Measurements from ENCODE around the gene PSMC3IP.
"Not testable (repeated sequence)": the region's sequence is repeated elsewhere in the genome, so short reads cannot be mapped to it uniquely, and the experiment has no call there.

PSMC3IP gene, protein sequence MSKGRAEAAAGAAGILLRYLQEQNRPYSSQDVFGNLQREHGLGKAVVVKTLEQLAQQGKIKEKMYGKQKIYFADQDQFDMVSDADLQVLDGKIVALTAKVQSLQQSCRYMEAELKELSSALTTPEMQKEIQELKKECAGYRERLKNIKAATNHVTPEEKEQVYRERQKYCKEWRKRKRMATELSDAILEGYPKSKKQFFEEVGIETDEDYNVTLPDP

DNA sequence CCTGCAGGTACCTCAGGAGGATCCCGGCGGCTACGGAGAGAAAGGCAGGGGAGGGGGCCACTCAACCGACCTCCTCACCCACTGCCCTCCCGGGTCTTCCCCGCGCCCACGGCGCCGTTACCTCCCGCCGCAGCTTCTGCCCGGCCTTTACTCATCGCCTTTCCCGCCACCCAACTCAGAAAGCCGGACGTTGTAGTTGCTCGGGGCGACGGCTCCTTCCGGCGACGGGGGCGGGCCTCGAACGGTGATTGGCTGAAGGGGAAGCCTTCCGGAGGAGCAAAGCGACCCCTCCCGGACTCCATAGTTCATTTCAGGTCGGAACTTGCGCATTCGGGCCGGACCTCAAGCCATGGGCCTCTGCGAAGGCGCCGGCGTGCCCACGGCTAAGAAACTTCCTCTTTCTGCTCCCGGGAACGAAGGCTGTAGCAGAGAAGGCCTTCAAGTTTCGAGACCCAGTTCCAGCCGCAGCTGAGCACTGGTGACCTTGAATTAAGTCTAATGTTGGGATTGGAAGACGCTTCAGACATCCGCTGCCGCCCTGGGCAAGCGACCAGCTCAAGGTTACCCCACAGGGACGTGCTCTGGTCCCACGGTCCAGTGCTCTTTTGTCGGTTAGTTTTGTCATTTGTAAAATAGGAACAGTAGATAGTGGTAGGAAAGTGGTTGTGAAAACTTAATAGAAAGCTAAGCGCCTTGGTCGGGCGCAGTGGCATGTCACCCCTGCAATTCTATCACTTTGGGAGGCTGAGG, at the start of gene PSMC3IP:
TSS of gene PSMC3IP (minus strand) at position 198 of the 750 bp plus-strand sequence. CDS start at position 155, 43 bp downstream.
- peak; percentile 97 for DNase-seq (ENCODE audit: low spot score)

DNA sequence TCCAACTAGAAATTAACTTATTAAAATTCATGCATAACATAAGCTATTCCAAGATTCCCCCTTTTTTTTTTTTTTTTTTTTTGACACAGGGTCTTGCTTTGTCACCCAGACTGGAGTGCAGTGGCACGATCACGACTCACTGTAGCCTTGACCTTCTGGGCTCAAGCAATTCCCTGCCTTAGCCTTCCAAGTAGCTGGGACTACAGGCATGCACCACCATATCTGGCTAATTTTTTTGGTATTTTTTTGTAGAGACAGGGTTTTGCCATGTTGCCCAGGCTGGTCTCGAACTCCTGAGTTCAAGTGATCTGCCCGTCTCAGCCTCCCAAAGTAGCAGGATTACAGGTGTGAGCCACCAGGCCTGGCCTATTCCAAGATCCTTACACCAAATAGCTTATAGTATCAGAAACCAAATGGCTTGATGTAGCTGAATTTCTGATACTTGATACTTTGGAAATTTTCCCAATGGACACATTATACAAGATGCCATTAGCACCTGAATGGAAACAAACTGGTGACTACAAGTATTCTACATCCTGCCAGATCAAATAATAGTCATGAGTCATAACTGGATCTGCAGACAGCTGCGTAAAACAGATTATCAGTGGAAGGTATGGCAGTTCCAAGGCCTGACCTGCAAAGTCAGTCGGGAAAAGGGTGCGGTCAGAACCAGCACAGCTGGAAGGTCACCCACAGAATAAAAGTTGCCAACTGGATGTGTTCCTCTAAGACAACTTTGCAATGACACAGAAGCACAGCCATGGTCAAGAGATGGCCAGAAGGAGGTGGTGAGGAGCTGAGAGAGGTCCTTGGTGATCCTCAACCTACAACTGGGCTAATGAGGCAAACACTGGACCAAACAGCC, 46.4 kb upstream of the PSMC3IP start:
- DNase-seq (ENCODE audit: low spot score): no peak

DNA sequence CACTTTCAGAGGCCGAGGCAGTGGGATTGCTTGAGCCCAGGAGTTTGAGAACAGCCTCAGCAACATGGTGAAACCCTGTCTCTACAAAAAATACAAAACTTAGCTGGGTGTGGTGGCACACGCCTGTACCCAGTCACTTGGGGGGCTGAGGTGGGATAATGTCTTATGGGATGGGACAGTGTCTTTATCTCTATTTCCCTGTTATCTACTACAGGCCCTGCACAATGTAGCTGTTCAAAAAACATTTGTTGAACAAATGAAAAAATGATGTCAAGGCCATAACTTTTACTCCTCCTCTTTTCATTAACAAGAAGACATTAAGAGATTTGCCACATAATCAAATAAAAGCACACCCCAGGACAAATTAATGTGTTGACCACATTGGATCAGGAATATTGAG, 45.7 kb upstream of the PSMC3IP start:
- DNase-seq (ENCODE audit: low spot score): no peak

DNA sequence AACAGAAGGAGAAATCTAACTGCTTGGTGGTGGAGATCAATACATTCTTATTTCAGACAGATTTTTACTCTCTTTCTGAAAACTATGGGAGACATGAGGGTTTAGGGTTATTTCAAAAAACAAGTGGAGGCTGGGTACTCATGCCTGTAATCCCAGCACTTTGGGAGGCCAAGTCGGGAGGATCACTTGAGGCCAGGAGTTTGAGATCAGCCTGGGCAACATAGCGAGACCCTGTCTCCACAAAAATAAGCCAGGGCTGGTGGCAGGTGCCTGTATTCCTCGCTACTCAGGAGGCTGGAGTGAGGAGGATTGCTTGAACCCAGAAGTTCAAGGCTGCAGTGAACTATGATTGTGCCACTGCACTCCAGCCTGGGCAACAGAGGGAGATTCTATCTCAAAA, 44.5 kb upstream of the PSMC3IP start:
- not testable (repeated sequence) for DNase-seq (ENCODE audit: low spot score)

DNA sequence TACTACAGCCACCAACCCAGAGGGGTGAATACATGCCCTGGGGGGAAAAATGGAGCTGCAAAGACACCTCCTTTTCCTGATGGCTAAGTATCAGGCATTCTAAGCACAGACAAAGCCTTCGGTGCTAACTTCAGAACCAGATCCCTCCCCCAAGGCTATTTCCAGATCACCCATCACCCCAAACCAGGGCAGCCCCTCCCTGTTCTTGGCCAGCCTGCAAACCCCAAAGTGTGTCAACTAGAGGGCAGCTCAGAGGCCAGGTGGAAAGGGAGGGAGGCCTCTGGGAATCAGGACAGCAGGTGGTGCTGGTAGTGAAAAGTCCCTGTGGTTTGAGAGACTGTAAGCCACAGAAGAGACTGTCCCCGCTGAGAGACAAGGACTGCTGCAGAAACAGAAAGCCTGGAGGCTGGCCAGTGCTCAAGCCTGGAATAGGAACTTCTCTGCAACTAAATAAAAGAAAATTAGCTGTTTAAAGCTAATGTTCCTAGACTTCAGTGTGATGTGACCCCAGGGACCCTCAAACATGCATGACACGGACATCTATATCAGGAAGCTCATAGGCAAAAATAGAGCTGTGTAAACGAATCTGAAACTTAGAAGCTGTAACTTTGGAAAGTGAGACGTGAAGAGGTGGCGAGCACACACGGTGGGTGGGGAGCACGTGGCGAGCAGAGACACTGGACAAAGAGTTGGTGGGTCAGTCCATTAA, 41.1 kb upstream of the PSMC3IP start:
- peak; percentile 24 for DNase-seq (ENCODE audit: low spot score)

DNA sequence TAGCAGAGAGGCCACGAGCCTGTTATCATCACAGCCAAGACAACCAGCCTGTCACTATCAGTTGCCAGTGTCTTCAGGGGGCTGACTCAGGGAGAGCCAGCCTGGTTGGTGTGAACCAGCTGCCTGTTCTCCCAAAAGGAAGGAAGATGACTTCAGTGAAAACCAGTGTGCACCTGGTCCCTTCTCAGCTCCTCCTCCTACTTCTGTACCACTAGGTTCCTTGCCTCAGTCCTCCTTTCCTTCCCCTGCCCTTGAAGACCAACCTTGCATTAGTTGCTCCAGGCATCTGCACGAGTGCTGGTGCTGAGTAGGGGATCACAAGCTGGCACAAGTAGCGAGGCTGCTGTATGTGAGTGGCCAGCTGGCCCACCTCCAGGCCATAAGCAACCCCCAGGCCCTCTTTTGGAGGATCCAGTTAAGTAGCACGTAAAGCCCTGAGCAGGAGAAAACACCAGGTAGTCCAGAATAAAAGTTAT, 40.5 kb upstream of the PSMC3IP start:
- DNase-seq (ENCODE audit: low spot score): no peak

DNA sequence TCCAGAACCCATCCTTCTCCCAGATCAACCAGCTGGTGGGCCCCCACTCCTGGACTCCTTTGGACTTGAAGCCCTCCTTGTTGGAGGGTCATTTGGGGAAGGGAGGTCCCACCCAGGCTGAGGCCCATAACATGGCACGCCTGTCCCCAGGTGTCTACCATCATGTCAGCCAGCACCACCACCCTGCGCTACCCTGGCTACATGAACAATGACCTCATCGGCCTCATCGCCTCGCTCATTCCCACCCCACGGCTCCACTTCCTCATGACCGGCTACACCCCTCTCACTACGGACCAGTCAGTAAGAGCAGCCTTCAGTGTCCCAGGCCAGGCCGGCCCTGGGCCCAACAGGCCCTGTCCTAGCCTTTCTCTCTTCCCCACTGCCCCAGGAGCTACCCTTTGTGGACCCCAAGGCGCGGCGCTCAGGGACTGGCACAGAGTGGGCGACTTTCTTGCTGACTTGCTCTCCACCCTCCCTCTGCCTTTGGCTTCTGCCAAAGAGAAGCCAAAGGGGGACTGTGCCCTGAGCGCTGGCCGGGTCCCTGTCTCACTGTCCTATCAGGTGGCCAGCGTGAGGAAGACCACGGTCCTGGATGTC, 36.3 kb upstream of the PSMC3IP start:
- DNase-seq (ENCODE audit: low spot score): no peak

DNA sequence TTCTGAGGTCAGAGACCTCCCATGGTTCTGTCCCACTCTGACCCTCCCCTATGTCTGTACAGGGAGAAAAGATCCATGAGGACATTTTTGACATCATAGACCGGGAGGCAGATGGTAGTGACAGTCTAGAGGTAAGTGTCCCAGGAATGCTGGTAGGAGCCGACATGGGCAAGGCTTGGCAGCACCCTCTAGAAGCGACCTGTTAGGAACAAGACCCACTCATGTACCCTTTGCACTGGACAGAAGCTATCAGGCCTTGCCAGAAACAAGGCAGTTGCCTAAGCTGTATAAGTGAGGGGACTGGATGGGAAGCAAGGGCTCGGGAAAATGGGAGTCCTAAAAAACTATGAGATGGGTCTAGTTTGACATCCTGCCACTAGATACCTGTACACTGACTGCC, 34.5 kb upstream of the PSMC3IP start:
- DNase-seq (ENCODE audit: low spot score): no peak

DNA sequence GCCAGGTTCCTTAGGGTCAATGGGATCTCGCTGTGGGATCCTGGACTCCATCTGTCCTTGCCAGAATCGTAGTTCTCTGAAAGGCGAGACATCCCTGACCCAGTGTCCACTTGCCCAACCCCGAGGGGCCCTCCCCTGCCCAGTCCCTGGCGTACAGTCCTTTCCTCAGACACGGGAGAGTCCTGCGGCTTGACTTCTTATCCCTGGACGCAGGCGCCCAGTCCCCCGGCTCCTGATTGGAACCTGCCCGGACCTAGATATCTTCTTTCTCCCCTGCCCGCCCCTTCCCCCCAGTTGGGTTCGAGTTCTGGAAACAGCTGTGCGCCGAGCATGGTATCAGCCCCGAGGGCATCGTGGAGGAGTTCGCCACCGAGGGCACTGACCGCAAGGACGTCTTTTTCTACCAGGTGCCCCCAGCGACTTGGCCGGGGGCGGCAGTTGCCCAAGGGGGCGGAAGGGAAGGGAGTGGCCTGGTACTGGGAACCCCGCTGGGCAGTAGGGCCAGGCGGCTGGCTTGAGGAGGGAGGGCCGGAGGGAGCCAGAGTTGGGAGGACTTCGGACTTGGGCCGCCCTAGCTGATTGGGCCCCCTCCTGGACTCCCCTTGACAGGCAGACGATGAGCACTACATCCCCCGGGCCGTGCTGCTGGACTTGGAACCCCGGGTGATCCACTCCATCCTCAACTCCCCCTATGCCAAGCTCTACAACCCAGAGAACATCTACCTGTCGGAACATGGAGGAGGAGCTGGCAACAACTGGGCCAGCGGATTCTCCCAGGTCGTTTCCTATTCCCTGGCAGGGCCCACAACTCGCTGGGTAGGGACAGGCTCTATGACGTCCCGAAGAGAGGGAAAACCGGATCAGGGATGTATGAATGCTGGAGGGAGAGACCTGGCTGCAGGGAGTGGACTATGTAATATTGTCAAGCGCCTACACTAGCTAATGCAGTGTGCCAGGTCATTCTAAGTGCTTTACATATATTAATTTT, 32.6 kb upstream of the PSMC3IP start:
- DNase-seq (ENCODE audit: low spot score): peak; percentile 40

DNA sequence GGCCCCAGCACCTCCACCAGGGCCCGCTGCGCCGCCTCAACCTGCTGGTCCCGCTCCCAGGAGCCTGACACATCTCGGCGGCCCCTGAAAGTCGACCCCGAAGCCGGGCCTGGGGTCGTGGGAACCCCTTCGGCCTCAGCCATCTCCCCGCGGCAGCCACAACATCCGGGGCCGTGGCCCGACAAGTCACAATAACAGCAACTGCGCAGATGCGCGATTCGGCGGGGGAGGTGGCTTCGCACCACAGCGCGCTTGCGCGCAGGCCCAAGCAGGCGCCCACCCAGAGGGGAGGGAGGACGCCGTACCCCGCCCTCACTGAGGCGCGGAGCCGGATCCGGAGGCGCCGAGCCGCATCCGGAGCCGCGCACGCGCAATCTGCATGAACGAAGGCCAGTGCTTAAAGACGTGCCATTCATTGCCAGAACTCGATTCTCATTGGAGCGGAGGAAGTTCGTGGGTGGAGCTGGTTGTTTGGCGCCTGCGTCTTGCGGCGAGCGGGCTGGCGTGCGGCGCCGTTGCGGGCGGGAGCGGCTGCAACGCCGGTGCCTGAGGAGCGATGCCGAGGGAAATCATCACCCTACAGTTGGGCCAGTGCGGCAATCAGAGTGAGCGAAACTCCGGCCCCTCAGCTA, 31.8 kb upstream of the PSMC3IP start, which contains the start of the genes RETREG3 and TUBG1:
TSS of gene RETREG3 (minus strand) at position 193 of the 632 bp plus-strand sequence. CDS start at position 143, 50 bp downstream.
TSS of gene TUBG1 (plus strand) at position 502 of the 632 bp plus-strand sequence. CDS start at position 557, 55 bp downstream.
- DNase-seq (ENCODE audit: low spot score): peak; percentile 99

DNA sequence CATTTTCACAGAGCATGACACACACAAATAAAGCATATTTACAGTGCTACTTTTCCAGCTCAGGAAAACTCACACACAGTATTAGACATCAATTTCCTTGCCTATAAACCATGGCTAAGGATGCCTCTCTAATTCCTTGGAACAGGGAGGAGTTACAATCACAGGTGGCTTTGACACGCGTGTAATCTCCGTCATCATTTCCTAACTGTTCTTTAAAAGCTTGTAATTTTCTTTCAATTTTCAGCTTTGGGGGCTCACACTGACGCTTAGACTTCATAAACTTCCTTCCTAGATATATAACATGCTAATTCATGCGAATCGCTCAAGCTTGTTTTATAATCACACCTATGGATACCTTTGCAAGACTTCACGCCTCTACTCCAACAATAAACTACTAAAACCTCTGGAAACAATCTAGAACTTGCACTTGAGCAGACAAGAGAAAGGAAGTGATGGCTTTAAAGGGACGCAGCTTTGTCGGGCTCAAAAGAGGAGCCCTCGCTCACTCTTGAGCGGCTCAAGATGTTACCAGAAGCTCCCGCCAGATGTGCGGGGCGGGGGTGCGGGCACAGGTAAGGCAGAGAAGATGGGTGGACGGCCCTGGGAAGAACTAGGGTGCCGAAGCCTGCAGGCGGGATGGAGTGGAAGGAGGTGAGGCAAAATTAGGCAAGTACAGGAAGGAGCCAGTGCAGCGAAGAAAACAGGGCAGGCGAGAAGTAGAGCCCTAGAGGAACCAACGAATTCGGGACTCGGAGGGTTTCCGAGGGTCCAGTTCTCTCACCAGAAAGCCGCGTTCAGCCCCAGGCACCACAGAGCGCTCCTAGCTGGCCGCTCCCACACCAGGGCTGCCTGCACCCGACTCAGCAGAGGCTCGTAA, 31.0 kb upstream of the PSMC3IP start:
- DNase-seq (ENCODE audit: low spot score): peak; percentile 39

DNA sequence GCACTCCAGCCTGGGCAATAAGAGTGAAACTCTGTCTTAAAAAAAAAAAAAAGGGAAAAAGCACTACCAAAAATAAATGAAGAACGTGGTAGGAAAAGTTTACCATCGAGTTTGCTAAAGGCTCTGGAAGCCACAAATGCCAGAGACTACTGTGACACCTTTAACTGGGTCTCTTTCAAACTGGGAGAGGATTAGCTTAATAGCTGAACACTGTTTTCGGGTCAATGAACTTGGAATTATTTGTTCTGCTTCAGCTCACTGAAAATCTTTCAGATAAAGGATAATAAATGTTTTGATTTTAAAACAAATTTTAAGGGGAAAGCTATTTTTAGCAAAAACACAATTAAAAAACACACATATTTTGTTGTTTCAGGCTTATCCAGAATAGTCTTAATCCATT, 30.2 kb upstream of the PSMC3IP start:
- no peak for DNase-seq (ENCODE audit: low spot score)

DNA sequence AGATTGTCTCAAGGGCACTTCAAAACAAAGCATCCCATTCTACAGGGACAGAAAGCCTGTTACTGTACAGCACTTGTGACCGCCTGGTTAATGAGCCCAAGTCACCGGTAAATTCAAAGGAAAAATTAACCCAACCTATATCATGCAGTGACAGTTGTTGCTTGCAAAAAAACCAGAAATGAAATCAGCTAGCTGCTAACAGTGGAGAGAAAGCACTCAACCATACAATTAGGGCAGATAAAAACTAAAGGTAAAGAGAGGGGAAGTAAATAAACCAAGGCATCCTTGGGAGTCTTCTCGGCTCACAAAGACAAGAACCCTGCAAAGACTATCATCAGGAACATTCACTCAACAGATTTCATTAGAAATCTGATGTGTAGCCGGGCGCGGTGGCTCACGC, 25.8 kb upstream of the PSMC3IP start:
- DNase-seq (ENCODE audit: low spot score): no peak

DNA sequence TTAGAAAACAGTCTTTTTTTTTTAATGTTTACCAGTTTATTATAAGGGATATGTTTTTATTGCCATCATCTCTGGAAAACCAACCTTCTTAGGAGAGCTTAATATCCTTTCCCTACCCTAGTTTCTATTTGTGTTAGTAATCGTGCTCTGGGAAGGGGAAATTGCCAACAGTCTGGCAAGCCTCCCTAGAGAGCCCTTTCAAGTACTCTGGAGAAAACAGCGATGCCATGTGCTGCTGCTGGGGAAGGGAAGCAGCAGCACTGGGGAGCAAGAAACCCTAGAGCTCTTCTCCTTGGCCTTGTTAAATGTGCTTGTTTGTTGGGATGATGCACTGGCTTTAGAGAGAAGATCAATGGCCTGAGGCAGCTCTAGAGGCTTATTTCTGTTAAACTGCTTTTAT, 21.4 kb upstream of the PSMC3IP start:
- DNase-seq (ENCODE audit: low spot score): no peak

DNA sequence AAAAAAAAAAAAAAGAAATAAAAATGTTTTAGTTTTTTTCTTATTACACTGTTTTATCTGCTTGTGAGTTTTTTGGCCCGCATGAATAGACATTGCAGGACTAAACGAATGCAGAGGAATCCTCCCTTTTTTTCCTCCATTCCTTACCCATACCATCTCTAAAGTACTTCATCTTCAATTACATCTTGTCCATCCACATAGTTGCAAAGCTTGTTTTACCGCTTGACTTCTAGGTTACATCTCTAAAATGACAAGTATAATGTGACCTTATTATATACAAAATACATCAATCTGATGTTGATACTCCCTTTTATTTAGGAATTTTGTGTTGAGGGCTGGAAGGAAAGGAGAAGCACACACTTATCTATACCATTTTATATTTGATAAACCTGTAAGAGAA, 18.9 kb upstream of the PSMC3IP start:
- no peak for DNase-seq (ENCODE audit: low spot score)

DNA sequence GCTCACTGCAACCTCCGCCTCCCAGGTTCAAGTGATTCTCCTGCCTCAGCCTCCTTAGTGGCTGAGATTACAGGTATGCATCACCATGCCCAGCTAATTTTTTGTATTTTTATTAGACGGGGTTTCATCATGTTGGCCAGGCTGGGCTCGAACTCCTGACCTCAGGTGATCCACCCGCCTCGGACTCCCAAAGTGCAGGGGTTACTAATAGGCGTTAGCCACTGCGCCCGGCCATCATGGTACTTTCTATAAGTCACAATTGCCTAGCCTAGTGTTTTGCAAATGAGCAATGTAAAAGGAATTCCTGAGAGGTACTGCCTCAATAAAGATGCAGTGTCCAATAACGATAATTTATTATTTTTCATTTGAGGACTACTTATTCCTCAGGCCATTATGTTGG, 13.9 kb upstream of the PSMC3IP start:
- no peak for DNase-seq (ENCODE audit: low spot score)

DNA sequence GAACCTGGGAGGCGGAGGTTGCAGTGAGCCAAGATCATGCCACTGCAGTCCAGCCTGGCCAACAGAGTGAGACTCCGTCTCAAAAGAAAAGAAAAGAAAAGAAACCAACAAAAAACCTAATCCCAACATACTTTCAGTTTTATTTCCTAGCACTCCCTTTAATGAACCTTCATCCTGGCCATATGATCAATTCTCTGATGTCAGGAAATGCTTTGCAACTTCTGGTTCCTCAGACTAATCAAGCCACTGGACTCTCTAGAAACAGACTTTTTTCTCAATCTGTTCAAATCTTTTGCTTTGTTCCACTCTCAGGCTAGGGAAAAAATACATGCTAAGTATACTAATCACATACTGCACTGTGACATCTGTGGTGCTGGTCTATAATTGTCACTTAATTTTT, 13.4 kb upstream of the PSMC3IP start:
- DNase-seq (ENCODE audit: low spot score): no peak

DNA sequence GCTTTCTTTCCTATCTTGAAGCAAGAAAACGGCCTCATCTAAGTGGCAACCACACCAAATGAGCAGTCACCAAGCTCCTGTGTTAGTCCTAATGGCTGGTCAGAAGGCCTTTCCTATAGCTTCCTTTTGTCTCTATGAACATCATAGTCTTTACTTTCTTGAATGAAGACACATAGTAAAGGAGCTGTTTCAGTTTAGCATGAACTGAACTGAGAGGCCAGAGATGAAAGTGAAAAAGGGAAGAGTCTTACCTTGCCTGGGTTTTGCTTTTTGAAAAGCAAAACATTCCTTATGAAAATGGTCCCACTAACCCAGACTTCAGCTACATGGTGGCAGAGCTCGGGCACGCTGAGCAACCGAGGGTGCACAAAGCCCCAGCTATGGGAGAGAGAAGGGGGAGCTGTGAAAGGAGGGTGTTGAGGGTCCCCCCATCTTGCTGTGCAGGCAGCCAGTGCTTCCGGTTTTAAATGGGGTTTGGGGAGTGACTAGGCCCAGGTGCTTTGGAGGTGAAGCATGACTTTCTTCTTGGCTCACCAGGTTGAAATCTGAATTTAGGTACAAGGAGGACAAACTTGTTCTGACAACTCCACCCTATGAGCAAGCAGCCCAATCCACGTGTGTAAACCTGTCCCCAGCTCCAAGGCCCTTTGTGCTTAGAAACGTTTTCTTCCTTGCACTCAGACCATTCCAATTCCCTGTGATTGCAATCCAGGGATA, 9.1 kb upstream of the PSMC3IP start:
- no peak for DNase-seq (ENCODE audit: low spot score)

All from RKO (cell line).